Measurements from ENCODE around the gene EPN3.

Gene EPN3

GRCh38 chr17:50532452-50533024 lies at the start of gene EPN3:
TSS of gene EPN3 (plus strand) at chr17:50532735. CDS start at chr17:50536557, 3,822 bp downstream.
- DNase-seq (ENCODE audit: low read depth, low spot score) = no peak

- no peak for DNase-seq (ENCODE audit: low read depth, low spot score)
Observed at GRCh38 chr17:50483266-50483665, 49.3 kb upstream of the EPN3 start.

- no peak for DNase-seq (ENCODE audit: low read depth, low spot score)
Observed at GRCh38 chr17:50484386-50485155, 48.0 kb upstream of the EPN3 start.

DNA sequence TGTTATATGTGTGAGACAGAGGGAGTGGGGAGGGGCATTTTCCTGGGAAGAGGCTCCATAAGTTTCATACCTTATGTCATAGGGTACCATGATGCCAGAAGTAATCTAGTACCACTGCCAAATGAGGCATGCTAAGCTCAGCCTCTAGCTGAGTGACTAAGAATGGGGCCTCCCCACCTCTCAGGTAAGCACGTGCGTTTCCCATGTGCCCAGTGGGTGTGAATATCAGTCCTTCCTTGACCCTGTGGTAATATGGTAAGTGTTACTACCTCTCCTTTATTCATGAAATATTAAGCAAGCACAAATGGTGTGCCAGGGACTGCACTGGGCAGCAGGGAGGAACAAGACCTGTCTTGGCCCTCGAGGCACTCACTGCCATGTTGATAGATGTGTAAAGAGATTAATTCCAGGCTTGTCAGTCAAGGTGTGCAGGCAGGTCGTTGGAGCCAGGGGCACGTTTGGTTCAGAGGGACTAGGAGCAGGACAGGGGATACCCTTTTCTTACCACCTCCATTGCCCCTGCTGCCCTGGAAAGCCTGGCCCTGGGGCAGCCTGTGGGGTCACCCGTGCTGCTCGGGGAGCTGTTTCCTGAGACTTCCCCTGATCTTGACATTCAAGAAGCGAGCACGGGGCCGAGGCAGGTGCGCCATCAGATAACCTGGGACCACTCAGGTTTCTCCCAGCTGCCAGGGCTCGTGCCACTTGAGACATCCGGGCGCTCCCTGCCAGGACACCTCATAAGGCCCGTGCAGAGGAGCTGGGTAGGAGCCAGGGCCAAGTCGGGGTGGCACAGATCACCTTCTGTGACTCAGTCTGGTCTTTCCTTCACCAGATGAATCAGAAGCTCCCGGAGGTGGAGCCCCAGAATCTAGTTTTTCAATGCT lies 45.1 kb upstream of the EPN3 start:
- no peak for DNase-seq (ENCODE audit: low read depth, low spot score)

GRCh38 chr17:50488880-50489279 lies 43.7 kb upstream of the EPN3 start:
- DNase-seq (ENCODE audit: low read depth, low spot score) = no peak

- DNase-seq (ENCODE audit: low read depth, low spot score) = no peak
Observed at GRCh38 chr17:50491505-50491904, 41.0 kb upstream of the EPN3 start.

DNA sequence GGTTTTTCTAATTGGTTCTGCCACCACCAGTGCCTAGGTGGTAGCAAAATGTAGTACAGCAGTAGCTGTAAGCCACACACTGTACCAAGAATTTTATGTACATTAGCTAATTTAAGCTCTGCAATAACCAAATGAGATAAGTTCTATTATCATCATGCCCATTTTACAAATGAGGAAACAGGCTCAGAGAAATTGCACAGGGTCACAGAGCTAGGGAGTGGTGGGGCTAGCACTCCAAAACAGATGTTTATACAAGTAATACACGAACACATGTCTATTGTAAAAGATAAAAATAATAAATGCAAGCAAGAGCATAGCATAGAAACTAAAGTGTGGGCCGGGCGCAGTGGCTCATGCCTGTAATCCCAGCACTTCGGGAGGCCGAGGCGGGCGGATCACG lies 40.3 kb upstream of the EPN3 start:
- no peak for DNase-seq (ENCODE audit: low read depth, low spot score)

DNA sequence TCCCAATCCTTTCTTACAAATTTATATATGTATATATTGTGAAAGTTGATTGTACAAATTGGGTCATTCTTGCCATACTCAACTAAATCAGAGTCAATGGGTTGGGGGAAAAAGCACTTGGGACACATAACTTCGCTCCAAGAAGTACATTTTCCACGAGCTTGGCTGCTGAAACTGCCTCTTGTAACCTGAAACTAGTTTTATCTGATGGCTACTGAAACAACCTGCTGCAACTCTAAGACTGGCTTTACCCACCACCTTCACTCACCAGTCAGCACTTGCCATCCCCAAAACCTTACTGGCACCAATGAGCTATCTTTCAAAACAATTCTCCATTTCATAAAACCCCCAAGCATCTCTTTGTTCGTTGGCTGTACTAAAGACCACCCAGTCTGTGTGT lies 38.8 kb upstream of the EPN3 start:
- DNase-seq (ENCODE audit: low read depth, low spot score) = no peak

DNA sequence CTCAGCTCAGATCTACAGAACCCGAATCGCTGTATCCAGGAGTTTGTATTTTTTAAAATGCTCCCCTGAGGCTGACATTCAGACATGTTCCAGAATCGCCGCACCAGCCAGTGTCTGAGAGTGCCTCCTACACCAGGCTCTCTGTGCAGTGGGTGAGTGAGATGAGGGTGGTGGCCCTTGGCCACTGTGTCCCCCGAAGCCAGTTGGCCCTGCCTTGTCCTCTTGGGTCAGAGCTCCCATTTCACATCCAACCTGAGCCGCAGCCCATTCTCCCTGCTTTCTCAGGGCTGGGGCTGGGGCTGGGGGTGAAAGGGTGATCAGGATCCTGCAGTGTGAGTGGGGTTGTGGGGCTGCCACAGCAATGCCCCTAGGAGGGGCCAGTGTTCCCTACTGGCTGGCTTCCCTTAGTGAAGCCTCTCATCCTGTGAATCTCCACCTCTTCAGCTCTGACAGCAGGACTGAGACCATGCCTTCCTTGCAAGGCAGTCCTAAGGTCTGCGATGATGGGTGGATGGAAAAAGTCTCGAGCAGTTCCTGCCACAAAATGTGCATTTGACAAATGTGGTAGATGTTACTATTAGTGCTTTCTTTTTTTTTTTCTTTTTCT lies 37.2 kb upstream of the EPN3 start:
- no peak for DNase-seq (ENCODE audit: low read depth, low spot score)

- no peak for DNase-seq (ENCODE audit: low read depth, low spot score)
Observed at GRCh38 chr17:50495918-50496317, 36.6 kb upstream of the EPN3 start.

DNA sequence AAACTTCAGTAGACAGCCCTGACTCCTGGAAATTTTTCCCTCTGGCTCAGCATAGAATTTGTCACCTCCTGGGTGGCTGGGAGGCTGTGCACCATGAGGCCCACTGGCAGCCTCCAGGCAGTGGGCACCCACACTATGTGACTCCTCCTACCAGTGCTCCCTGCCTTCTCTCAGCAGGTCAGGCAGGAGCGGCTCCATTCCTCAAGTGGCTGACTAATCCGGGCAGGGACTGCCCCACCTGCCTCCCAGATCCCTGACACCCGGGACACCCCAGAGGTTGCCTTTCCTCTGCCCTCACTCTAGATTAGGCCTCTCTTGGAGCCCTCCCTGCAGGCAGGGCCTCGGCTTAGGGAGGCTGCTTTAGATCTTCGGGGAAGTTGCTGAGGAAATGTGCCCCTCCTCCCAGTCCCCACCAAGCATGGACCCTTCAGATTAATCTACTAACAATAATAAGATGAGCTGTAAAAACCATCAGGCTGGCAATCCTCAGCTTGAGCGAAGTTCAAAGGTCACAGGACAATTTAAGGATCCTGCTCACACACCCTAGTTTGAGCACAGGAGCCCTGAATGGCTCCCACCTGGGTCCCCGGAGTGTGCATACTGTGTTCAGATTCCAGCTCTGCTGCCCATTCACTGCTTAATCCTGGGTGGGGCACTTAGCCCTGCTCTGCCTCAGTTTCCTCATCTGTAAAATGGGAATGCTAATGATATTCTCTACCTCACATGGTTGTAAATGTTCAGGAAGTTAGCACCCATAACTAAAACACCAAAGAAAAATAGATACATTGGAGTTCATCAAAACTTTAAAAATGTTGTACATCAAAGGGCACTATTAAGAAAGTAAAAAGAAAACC lies 34.3 kb upstream of the EPN3 start:
- no peak for DNase-seq (ENCODE audit: low read depth, low spot score)

- no peak for DNase-seq (ENCODE audit: low read depth, low spot score)
Observed at GRCh38 chr17:50499270-50499669, 33.3 kb upstream of the EPN3 start.

GRCh38 chr17:50499721-50500120 lies 32.8 kb upstream of the EPN3 start:
- no peak for DNase-seq (ENCODE audit: low read depth, low spot score)

GRCh38 chr17:50501054-50501453 lies 31.5 kb upstream of the EPN3 start:
- no peak for DNase-seq (ENCODE audit: low read depth, low spot score)

GRCh38 chr17:50502301-50502990 lies 30.1 kb upstream of the EPN3 start:
- no peak for DNase-seq (ENCODE audit: low read depth, low spot score)

DNA sequence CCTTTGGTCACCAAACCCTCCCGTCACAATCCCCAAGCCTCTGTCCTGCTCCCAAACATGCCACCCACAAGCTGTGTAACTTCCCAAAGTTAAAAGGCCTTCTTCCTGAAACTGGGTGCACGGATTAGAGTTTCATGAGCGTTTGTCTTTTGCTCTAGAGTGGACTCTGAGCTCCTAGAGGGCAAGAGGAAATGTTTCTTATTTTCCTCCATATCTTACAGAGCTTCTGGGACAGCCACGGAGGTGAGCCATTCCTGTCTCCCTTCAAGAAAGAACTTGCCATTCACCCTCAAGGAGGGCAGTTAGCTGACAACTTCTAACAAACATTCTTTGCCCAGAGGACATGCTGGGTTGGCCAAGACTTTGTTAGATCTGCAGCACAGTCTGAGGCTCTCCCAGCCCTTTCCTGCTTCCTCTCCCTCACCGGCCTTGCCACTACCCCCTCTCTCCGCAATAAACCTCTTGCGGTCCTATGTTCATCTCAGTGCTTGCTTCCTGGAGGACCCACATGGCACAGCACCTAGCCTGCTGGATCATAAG lies 26.9 kb upstream of the EPN3 start:
- DNase-seq (ENCODE audit: low read depth, low spot score) = no peak

GRCh38 chr17:50506298-50506697 lies 26.2 kb upstream of the EPN3 start:
- no peak for DNase-seq (ENCODE audit: low read depth, low spot score)

DNA sequence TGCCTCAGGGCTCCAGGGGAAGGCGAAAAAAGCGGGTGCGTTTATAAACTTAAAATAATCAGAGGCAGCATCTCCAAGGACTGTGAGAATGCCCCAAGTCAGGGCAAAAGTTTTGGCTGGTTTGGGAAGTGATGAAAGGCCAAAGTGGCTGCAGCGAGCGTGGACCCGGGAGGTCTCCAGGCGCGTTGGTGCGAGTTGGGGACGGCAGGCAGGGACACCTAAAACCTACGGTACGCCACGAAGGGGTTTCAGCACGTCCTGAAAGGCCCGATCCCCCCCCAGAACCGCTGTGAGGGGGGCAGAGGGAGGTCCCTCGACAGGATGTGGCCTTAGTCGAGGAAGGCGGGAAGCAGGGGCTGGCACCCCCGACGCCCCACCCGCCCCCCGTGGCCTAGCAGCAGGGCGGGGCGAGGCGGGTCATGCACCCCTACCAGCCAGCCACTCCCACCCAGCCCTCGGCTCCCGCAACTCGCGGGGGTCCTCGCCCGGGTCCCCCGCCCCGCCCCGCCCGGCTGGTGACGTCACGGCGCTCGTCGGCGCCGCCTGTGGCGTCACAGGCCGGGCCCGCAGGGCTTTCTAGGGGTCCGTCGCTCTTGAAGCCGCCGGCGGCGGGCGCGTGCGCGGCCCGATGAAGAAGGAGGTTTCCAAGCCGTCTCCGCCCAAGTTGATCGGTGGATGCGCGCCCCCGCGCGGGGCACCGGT lies 24.5 kb upstream of the EPN3 start, which contains the start of gene MYCBPAP:
TSS of gene MYCBPAP (plus strand) at position 569 of the 702 bp plus-strand sequence. CDS start 236 bp downstream, outside the sequence.
- DNase-seq (ENCODE audit: low read depth, low spot score) = peak; percentile 22

All from brain pericyte (primary cell).